ENCODE data around the gene CCN2.

The CCN2 gene

GRCh38 chr6:131920656-131921055 is 30.5 kb downstream of the CCN2 start:
- no peak overlapping the region for H3K4me3 ChIP-seq (ENCODE audit: low read length)

DNA sequence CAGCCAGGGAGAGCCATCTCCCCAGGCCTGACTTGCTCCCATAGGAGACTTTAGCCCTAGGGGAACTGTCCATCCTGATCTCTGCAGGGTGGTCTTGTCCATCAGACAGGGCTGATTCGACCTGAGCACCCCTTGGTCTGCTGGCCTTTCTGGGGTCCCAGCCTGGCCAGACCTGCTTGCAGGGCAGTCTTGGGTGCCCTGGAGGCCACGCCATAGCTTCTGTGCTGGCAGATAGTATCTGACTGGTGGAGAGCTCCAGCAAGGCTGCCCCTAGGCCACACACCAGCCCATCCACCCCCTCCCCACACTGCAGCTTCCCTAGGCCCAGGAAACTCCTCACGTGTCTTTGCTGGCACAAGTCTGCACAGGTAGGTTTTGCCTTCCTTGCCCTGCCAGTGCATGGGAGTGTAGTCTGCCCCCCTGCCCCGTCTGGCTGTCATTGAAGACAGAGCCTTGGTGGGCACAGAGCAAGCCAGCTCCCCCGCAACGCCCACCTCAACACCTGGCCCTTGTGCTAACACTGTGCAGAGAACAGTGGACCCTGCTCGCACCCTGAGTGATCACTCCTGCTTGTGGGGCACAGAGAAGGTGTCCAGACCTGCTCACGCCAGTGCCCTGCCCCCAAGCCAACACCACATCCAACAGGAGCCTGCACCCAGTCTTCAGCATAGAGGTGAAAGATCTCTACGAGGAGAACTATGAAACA is 32.4 kb downstream of the CCN2 start:
- H3K4me3 ChIP-seq (ENCODE audit: low read length), result no peak overlapping the region
- no peak overlapping the region for H3K27ac ChIP-seq (ENCODE audit: low read length)
- H3K27me3 ChIP-seq (ENCODE audit: low read depth, low read length), result no peaks in the 10 kb centered on the region; the same call in 1 of the 2 replicates
- H3K79me2 ChIP-seq (ENCODE audit: low read length), result no peaks in the 10 kb centered on the region
- H3K9ac ChIP-seq (ENCODE audit: low read length), result no peak overlapping the region
- no peak for TF ChIP-seq EZH2phosphoT487 (IDR thresholded peaks at IDR 0.05; ENCODE audit: low read depth)
- H3K4me2 ChIP-seq (ENCODE audit: low read length), result no peak overlapping the region
- H3K9me3 ChIP-seq (ENCODE audit: insufficient read depth, low read length), result no peaks in the 10 kb centered on the region
- peaks cover 7% of the 10 kb centered on the region; the same call in 1 of the 2 replicates for H3K4me1 ChIP-seq (ENCODE audit: low read length)
- no peaks in the 10 kb centered on the region for H4K20me1 ChIP-seq (ENCODE audit: insufficient read depth, low read length)
- no peaks in the 10 kb centered on the region for H3K36me3 ChIP-seq (replicated peaks; ENCODE audit: low read depth, low read length)
- no peak overlapping the region for H2AFZ ChIP-seq (ENCODE audit: low read depth, low read length)

More at GRCh38 chr6:131920656-131921055, 30.5 kb downstream of the CCN2 start:
- Histone ChIP-seq H4K20me1 (ENCODE audit: insufficient read depth, low read length) (no peaks in the 10 kb centered on the region), H3K4me2 (ENCODE audit: low read length) (no peak overlapping the region), H3K4me1 (ENCODE audit: low read length) (no peaks in the 10 kb centered on the region), H3K27ac (ENCODE audit: low read length) (no peak overlapping the region), H2AFZ (ENCODE audit: low read depth, low read length) (no peak overlapping the region), H3K9ac (ENCODE audit: low read length) (no peak overlapping the region), H3K9me3 (ENCODE audit: insufficient read depth, low read length) (no peaks in the 10 kb centered on the region), H3K79me2 (ENCODE audit: low read length) (no peaks in the 10 kb centered on the region), H3K36me3 (replicated peaks; ENCODE audit: low read depth, low read length) (no peaks in the 10 kb centered on the region), H3K27me3 (ENCODE audit: low read depth, low read length) (no peaks in the 10 kb centered on the region; the same call in 1 of the 2 replicates)
- TF ChIP-seq, protein P1, sequence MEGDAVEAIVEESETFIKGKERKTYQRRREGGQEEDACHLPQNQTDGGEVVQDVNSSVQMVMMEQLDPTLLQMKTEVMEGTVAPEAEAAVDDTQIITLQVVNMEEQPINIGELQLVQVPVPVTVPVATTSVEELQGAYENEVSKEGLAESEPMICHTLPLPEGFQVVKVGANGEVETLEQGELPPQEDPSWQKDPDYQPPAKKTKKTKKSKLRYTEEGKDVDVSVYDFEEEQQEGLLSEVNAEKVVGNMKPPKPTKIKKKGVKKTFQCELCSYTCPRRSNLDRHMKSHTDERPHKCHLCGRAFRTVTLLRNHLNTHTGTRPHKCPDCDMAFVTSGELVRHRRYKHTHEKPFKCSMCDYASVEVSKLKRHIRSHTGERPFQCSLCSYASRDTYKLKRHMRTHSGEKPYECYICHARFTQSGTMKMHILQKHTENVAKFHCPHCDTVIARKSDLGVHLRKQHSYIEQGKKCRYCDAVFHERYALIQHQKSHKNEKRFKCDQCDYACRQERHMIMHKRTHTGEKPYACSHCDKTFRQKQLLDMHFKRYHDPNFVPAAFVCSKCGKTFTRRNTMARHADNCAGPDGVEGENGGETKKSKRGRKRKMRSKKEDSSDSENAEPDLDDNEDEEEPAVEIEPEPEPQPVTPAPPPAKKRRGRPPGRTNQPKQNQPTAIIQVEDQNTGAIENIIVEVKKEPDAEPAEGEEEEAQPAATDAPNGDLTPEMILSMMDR (IDR thresholded peaks at IDR 0.05; ENCODE audit: low read depth, low read length), result no peak
- TF ChIP-seq EZH2phosphoT487 (IDR thresholded peaks at IDR 0.05; ENCODE audit: low read depth), result no peak

- no peak overlapping the region for H3K9ac ChIP-seq (ENCODE audit: low read length)
- no peak overlapping the region for H3K4me3 ChIP-seq (ENCODE audit: low read length)
- H3K27me3 ChIP-seq (ENCODE audit: low read depth, low read length), result no peaks in the 10 kb centered on the region; the same call in 1 of the 2 replicates
- no peaks in the 10 kb centered on the region for H3K36me3 ChIP-seq (replicated peaks; ENCODE audit: low read depth, low read length)
- H2AFZ ChIP-seq (ENCODE audit: low read depth, low read length), result no peak overlapping the region
- H4K20me1 ChIP-seq (ENCODE audit: insufficient read depth, low read length), result no peaks in the 10 kb centered on the region
- TF ChIP-seq, protein P1 (IDR thresholded peaks at IDR 0.05; ENCODE audit: low read depth, low read length), result no peak
- TF ChIP-seq EZH2phosphoT487 (IDR thresholded peaks at IDR 0.05; ENCODE audit: low read depth), result no peak
- H3K27ac ChIP-seq (ENCODE audit: low read length), result no peak overlapping the region
- H3K79me2 ChIP-seq (ENCODE audit: low read length), result no peaks in the 10 kb centered on the region
- no peaks in the 10 kb centered on the region for H3K9me3 ChIP-seq (ENCODE audit: insufficient read depth, low read length)
- H3K4me2 ChIP-seq (ENCODE audit: low read length), result no peak overlapping the region
- H3K4me1 ChIP-seq (ENCODE audit: low read length), result peaks cover 7% of the 10 kb centered on the region; the same call in 1 of the 2 replicates
Measured at GRCh38 chr6:131917763-131918649, 33.2 kb downstream of the CCN2 start.

DNA sequence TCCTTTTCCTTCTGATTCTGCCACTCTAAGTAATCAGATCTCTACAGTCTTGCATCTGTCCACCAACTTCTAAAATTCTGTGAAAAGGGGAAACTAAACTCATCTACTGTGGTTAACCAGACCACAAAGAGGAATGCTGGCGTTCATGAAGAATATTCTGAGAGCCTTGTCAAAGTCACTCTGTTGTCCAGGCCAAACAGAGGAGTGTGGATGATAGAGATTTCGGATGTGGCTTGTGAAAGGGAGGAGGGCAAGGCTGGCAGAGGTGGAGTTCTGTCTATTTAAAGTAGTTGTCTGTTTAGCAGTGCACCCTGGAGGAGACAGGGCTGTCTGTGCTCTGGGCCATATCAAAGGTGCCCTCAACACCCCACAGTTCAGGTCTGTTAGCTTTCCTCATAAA is 33.9 kb downstream of the CCN2 start:
- H3K4me2 ChIP-seq (ENCODE audit: low read length), result no peak overlapping the region
- H3K4me3 ChIP-seq (ENCODE audit: low read length), result no peak overlapping the region

More for the DNA sequence above, 33.9 kb downstream of the CCN2 start:
- TF ChIP-seq EZH2phosphoT487 (IDR thresholded peaks at IDR 0.05; ENCODE audit: low read depth), result no peak
- TF ChIP-seq, protein P1 (IDR thresholded peaks at IDR 0.05; ENCODE audit: low read depth, low read length), result no peak
- Histone ChIP-seq H3K9ac (ENCODE audit: low read length) (no peak overlapping the region), H2AFZ (ENCODE audit: low read depth, low read length) (no peak overlapping the region), H3K27me3 (ENCODE audit: low read depth, low read length) (no peaks in the 10 kb centered on the region; the same call in 1 of the 2 replicates), H4K20me1 (ENCODE audit: insufficient read depth, low read length) (no peaks in the 10 kb centered on the region), H3K36me3 (replicated peaks; ENCODE audit: low read depth, low read length) (no peaks in the 10 kb centered on the region), H3K4me1 (ENCODE audit: low read length) (peaks cover 7% of the 10 kb centered on the region; the same call in 1 of the 2 replicates), H3K79me2 (ENCODE audit: low read length) (no peaks in the 10 kb centered on the region), H3K9me3 (ENCODE audit: insufficient read depth, low read length) (no peaks in the 10 kb centered on the region), H3K27ac (ENCODE audit: low read length) (no peak overlapping the region)
